ENCODE data around the gene NEK1. TPM values are rescaled to one million over a fixed set of nuclear protein-coding genes. Genes with fewer than 3 reads are reported as not detected.

Gene NEK1
- total and polyA plus RNA-seq, 4 donors, result 3.6 to 32.9 (median 9.3) TPM

DNA sequence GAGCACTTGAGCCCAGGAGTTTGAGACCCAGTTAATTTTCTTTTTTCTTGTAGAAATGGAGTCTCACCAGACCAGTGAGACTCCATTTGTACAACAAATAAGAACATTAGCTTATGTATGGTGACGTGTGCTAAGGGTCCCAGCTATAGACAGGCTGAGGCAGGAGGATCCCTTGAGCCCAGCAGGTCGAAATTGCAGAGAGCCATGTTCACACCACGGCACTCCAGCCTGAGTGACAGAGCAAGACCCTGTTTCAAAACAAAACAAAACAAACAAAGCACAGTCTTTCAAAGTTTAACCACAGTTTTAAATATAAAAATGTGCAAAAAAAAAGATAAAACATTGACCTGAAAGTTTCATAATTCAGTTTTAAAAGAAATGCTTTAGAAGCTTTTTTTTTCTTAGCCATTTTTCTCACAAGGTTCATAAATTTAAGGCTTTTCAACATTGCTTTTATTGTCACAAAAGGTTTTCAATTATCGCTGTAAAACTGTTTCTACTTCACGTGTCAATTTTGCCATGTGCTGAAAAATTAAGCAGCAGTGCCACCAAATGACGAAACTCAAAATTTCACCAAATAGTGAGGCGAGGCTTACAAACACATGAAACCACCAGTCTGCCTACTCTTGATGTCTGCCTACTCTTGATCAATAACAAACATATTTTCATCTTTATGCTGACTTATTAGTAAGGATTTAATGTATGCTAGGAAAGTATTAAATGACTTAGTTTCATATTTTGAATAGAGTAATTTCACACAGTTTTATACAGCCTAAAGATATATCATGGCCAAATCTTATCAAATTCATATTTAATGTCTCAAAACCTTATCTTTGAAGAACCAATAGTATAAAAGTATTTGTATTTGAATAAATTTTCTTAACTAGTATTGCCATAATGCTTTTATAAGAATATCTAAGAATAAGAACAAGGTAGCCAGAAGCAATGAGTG lies 126.3 kb downstream of the NEK1 start:
- Histone ChIP-seq H3K27ac (ENCODE audit: low read depth in 1 of 2, low read length in 1 of 2) (no peak overlapping the region), H3K4me3 (no peak overlapping the region), H3K36me3 (ENCODE audit: control insufficient read depth in 4 of 4, insufficient read depth in 4 of 4, low read length in 4 of 4) (peaks cover 0 to 12% (median 1%) of the 10 kb centered on the region in 4 donors), H3K4me1 (ENCODE audit: control insufficient read depth in 5 of 5, insufficient read depth in 5 of 5, low read length in 5 of 5) (no peaks in the 10 kb centered on the region), H3K9me3 (ENCODE audit: control insufficient read depth in 4 of 4, insufficient read depth in 3 of 4, low read length in 3 of 4) (peaks cover 0 to 4% (median 0%) of the 10 kb centered on the region in 4 donors), H3K27me3 (ENCODE audit: control insufficient read depth in 3 of 3, insufficient read depth in 3 of 3, low read length in 2 of 3) (no peaks in the 10 kb centered on the region), H3K9ac (ENCODE audit: insufficient read depth in 1 of 2, low read length in 2 of 2) (peak overlapping the region in 1 of 2 donors; percentile 53)
- ATAC-seq (ENCODE audit: insufficient read depth, low FRiP score) (peak; percentile 49), DNase-seq (peak; percentile 57 to 83 (median 80))
- TF ChIP-seq, protein P1, sequence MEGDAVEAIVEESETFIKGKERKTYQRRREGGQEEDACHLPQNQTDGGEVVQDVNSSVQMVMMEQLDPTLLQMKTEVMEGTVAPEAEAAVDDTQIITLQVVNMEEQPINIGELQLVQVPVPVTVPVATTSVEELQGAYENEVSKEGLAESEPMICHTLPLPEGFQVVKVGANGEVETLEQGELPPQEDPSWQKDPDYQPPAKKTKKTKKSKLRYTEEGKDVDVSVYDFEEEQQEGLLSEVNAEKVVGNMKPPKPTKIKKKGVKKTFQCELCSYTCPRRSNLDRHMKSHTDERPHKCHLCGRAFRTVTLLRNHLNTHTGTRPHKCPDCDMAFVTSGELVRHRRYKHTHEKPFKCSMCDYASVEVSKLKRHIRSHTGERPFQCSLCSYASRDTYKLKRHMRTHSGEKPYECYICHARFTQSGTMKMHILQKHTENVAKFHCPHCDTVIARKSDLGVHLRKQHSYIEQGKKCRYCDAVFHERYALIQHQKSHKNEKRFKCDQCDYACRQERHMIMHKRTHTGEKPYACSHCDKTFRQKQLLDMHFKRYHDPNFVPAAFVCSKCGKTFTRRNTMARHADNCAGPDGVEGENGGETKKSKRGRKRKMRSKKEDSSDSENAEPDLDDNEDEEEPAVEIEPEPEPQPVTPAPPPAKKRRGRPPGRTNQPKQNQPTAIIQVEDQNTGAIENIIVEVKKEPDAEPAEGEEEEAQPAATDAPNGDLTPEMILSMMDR (IDR thresholded peaks at IDR 0.05; ENCODE audit: control extremely low read depth, extremely low read depth), result peak; percentile 57
- 28% methylated on average over 7 of the region's 7 CpGs for WGBS, 2 donors

DNA sequence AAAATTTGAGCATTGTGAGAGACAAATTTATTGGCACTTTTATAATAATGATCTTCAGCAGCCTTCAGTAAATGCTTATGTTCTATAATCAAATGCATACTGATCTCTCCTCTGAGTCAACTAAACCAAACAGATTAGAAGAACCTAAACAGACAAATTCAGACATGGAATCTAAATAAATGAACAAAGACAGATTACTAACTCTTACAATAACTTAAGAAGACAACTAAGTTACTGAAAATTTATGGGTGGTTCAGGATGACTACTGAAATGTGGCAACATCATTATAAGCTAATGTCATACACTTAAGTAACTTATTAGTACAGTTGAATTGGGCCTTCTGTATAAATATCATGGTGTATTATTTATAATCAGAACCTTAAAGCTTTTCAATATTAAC lies 127.3 kb downstream of the NEK1 start:
- Histone ChIP-seq H3K4me1 (ENCODE audit: control insufficient read depth in 5 of 5, insufficient read depth in 5 of 5, low read length in 5 of 5) (no peaks in the 10 kb centered on the region), H3K36me3 (ENCODE audit: control insufficient read depth in 4 of 4, insufficient read depth in 4 of 4, low read length in 4 of 4) (peaks cover 0 to 12% (median 1%) of the 10 kb centered on the region in 4 donors), H3K27me3 (ENCODE audit: control insufficient read depth in 3 of 3, insufficient read depth in 3 of 3, low read length in 2 of 3) (no peaks in the 10 kb centered on the region), H3K9ac (ENCODE audit: insufficient read depth in 1 of 2, low read length in 2 of 2) (no peak overlapping the region), H3K4me3 (no peak overlapping the region), H3K27ac (ENCODE audit: low read depth in 1 of 2, low read length in 1 of 2) (no peak overlapping the region), H3K9me3 (ENCODE audit: control insufficient read depth in 4 of 4, insufficient read depth in 3 of 4, low read length in 3 of 4) (peaks cover 0 to 4% (median 0%) of the 10 kb centered on the region in 4 donors)
- DNase-seq (no peak), ATAC-seq (ENCODE audit: insufficient read depth, low FRiP score) (no peak)
- TF ChIP-seq, protein P1 (IDR thresholded peaks at IDR 0.05; ENCODE audit: control extremely low read depth, extremely low read depth), result no peak

DNA sequence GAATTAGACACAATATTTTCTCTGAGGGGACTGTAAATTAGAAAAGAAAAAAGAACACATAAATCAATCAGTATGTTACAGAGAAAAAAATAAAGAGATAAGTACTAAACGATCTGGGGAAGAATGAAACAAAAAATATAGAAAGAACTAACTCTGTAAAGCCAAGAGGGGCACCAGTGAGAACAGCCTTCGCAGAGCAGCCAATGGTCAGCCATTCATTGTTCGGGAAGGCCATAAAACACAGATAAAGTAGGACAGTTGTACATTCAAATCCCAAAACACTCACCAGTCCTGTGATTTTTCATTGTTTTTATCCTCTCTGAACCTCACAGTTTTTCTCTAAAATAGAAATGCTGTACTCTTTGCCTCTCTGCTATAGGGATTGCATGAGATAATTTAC lies 127.9 kb downstream of the NEK1 start:
- TF ChIP-seq, protein P1 (IDR thresholded peaks at IDR 0.05; ENCODE audit: control extremely low read depth, extremely low read depth), result no peak
- H3K27ac ChIP-seq (ENCODE audit: low read depth in 1 of 2, low read length in 1 of 2), result no peak overlapping the region
- H3K4me1 ChIP-seq (ENCODE audit: control insufficient read depth in 5 of 5, insufficient read depth in 5 of 5, low read length in 5 of 5), result no peaks in the 10 kb centered on the region
- peaks cover 0 to 11% (median 1%) of the 10 kb centered on the region in 4 donors for H3K36me3 ChIP-seq (ENCODE audit: control insufficient read depth in 4 of 4, insufficient read depth in 4 of 4, low read length in 4 of 4)
- peaks cover 0 to 4% (median 0%) of the 10 kb centered on the region in 4 donors for H3K9me3 ChIP-seq (ENCODE audit: control insufficient read depth in 4 of 4, insufficient read depth in 3 of 4, low read length in 3 of 4)
- ATAC-seq (ENCODE audit: insufficient read depth, low FRiP score) (no peak), DNase-seq (peak; percentile 16 to 46 (median 40))
- no peak overlapping the region for H3K9ac ChIP-seq (ENCODE audit: insufficient read depth in 1 of 2, low read length in 2 of 2)
- no peak overlapping the region for H3K4me3 ChIP-seq
- 65 to 69% methylated on average over 3 of the region's 3 CpGs for WGBS, 2 donors
- no peaks in the 10 kb centered on the region for H3K27me3 ChIP-seq (ENCODE audit: control insufficient read depth in 3 of 3, insufficient read depth in 3 of 3, low read length in 2 of 3)
